HG02943 (cell line): ENCODE data around the gene PLCG2.
"Not testable (repeated sequence)": the region's sequence is repeated elsewhere in the genome, so short reads cannot be mapped to it uniquely, and the experiment has no call there.

Experiments used
- ATAC-seq: cut with Tn5 transposase; IDR thresholded peaks from one replicate; pipeline ENCODE4 v1.9.1; 2021; ENCODE audit warnings: mild to moderate bottlenecking, low read depth, moderate library complexity; ENCODE audit not compliant: unreplicated experiment

The PLCG2 gene

DNA sequence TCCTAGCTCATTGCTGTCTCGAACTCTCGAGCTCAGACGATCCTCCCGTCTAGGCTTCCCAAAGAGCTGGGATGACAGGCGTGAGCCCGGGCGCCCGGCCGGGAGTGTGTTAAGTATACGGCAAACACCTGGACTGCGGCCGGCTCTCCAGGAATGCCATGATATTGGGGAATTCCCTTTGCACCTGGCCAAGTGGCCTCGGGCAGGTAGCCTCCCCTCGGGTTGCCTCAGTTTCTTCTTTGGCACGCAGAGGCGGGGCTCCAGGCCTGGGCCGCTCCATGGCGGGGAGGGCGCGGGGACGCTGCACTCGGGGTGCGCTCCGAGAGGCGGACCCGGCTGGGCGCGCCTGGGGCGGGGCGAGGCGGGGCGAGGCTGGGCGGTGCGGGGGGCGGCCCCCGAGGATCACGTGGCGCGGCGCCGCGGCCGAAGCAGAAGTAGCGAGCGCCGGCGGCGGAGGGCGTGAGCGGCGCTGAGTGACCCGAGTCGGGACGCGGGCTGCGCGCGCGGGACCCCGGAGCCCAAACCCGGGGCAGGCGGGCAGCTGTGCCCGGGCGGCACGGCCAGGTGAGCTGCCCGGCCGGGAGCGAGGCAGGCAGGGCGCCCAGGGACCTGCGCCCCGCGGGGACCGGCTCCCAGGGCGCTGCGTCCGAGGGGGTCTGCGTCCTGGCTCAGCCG, at the start of gene PLCG2:
TSS of gene PLCG2 (plus strand) at position 431 of the 675 bp plus-strand sequence. CDS start 6,699 bp downstream, outside the sequence.
- ATAC-seq, result peak; percentile 72

DNA sequence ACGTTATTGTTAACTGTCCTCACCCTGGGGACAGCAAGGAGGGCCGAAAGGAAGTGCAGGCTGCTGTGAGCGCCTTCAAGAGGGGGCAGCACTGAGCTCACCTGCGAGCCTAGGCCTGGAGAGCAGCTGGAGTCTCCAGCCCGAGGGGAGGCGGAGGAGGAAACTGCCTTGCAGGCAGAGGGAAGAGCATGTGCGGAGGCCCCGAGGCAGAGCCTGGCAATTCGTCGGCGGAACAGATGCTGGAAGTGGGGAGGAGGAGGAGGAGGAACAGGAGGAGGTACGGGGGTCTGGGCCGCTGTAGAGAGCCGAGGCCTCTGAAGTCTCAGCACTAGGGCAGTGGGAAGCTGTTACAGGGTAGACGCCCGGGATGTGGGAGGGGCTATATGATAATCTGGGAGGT, 49.6 kb upstream of the PLCG2 start:
- ATAC-seq, result no peak

DNA sequence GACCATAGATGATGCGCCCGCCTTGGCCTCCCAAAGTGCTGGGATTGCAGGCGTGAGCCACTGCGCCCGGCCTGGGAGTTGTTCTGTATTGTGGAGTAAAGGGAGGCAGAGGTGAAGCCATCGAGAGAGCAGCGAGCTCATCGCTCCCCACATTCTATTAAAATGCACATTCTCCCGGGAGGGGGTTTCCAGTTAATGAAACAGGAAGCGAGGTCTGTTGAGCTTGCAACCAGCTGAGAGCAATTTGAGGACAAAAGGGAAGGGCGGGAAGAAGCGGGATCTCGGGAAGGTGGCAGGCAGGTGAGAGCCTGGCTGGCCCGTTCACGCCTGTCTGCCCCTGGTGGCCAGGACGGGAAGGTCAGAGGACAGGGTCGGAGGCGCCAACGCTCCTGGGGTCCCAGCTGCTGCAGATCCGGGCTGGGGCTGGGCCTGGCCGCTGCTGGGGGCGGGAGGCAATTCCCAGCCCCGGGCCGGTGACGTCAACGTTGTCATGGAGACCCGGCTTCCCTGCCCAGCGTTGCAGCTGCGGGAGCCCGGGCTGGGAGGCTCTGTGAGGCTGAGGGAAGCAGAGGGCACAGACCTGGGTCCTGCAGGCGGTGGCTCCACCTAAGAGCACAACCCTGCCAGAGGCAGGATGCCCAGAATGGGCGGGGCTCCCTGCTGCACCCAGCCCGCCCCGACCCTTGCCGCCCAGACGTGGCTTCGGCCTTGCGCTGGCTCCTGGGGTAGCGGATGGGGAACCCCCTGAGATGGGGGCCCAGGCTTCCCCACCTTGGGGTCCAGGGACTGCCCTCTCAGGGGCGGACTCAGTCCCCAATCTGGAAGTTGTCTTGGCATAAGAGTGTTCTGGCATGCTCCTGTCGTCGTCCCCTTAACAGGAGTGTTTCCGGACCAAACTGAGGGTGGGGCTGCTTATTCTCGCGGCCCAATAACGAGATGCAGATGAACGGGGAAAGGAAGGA, 48.7 kb upstream of the PLCG2 start:
- ATAC-seq, result peak; percentile 63

DNA sequence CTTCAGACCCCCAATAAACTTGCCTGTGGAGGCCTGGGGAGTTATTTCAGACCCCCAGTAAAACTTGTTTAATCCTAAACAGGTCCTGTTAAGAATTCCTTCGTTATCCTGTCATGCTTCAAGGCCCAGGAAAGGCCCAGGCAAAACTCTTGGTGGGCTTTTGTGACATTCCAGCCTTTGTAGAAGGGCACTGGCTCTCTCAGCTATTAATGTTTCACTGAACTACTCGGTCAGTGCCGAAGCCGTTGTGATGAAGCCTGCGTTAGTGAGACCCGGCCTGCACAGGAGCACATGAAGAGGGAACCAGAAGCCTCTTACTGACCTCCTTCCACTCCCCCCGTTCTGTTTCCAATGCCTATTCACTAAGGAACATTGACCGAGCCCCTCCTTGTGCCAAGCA, 47.4 kb upstream of the PLCG2 start:
- no peak for ATAC-seq

DNA sequence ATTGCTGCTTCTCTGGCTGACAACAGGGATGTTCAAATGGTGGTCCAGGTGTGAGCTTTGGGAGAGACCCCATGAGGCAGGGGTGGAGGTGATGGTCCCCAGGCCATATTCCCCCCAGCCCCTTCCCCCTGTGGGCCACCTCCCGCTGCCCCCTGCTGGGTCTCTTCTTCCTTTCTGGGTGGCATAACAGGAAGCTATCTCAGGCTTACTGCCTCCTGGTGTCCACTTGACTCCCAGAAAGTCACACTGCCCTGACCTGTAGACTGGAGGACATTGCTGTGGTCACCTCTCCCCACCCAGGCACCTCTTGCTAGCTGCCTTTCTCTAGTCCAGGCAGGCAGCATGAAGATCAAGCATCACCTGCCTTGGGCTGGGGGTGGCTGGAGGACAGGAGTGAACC, 46.4 kb upstream of the PLCG2 start:
- ATAC-seq, result no peak

DNA sequence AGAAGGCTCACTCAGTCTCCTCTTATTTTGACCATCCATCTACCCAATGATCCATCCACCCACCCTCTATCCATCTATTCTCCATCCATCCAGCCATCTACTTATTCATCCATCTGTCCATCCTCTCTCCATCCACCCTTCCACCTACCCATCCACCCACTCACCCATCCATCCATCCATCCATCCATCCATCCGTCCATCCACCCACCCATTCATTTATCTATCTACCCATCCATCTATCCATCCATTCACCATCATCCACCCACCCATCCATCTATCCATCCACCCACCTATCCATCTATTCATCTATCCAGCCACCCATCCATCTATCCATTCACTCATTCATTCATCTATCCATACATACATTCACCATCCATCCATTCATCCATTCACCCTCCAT, 45.8 kb upstream of the PLCG2 start:
- ATAC-seq, result no peak

DNA sequence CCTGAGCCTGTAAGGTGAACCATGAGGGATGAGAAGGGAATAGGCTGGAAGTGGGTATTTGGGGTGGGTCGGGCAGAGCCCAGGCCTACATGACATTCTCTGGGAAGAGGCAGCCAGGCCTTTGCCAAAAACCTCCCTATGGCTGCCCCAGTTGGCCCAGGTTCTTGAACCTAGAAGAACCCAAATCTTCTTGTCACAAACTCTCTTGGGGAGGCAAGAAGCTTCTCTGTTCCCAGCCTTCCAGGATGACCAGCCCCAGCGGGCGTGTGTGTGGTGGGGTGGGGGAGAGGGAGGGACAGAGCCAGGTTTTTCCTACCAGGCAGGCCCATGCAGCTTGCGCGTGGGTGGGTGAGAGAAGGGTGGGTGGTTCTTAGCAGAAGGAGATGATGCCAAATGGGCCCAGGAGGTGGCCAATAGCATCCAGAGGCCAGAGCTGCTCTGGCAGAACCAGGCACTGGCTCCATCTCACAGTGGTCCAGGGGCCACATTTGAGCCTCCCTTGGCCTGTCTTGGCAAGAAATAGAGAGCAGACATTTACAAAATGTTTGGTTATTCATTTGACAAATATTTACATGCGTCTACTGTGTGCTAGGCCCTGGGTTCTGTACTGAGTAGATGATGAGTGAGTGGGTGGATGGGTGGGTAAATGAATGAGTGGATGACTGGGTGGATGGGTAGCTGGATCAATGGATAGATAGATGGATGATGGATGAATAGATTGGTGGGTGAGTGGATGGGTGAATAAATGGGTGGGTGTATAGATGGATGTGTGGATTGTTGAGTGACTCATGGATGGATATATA, 44.3 kb upstream of the PLCG2 start:
- no peak for ATAC-seq

DNA sequence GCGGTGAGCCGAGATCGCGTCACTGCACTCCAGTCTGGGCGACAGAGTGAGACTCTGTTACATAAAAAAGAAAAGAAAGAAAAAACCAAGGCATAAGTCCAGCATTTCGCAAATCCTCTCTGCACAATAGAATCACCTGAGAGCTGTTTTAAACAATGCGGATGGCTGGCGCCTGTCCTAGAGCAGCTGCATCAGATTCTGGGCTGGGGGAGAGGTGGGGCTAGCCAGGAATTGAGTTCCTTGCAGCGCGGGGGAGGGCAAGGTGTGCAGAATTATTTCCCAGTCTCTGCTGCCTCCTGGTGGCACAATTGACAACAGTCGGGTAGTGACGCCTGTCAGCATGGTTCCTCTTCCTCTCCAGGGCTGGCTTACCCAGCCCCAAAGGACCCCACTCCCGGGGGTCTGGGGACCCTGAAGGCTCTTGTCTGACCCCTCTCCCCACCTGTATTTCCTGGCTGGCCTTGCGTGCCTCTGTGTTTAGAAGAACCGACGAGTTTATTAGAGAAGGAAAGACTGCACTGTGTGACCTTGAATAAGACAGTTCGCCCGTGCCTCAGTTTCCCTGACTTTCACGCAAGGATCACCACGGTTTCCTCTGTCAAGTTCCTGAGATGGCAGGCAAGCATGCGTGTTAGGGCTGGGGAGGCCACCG, 41.1 kb upstream of the PLCG2 start:
- peak; percentile 59 for ATAC-seq

DNA sequence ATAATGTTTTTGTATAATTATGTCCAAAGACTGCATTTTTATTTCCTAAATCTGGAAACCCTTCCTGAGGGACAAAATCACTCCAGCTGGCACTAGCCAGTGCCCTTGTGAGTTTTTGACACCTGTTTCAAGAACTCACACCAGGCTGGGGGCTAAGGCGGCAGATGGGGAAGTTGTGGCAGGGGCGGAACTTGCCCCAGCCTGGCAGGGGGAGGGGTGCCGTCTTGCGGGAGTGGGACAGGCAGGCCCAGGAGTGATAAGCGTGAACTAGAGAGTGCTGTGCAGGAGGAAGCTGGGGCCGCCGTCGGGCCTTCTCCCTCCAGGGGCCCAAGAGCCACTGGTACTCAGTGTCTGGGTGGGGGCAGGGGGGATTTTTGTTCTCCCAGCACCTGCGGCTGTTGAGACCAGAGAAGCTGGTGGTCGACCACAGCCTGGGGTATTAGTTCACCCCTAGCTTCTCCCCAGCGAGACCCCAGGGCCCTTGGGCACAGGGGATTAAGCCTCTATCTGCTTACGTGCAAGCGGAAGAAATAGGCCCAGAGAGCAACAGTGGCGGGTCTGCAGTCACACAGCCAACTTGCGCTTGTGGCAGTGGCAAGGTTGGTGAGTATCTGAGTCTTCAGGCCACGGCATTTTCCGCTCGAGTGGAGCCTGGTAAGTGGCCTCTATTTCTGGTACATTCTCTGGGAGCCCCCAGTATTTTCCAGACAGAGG, 40.2 kb upstream of the PLCG2 start:
- ATAC-seq, result no peak

DNA sequence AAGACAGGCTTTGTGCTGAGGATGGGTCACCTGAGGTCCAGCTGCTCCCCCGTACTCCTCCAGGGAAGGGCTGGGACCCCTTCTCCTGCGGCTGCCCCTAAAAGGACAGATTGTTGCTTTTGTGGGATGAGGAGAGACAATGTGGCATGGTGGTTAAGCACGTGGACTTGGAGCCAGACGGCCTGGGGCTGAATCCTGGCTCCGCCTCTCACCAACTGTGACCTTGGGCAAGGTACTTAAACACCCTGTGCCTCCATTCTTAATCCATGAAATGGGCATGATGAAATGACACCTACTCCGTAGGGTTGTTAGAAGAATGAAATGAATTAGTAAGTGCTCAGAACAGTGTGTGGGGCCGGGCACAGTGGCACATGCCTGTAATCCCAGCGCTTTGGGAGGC, 39.6 kb upstream of the PLCG2 start:
- ATAC-seq, result no peak

DNA sequence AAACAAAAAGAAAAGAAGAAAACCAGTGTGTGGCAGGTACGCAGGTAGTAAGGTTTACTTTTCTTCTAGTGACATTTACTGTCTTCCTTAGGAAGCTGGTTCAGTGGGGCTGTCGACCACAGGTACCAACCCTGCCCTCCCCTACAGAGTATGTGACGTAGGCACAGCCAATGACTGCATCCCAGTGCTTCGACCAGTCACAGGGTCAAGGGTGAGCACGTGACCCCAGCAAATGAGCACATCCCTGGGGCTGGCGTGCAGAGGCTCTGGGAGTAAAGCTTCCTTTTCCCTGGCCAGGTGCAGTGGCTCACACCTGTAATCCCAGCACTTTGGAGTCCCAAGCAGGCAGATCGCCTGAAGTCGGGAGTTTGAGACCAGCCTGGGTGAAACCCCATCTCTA, 38.9 kb upstream of the PLCG2 start:
- ATAC-seq, result peak; percentile 59

DNA sequence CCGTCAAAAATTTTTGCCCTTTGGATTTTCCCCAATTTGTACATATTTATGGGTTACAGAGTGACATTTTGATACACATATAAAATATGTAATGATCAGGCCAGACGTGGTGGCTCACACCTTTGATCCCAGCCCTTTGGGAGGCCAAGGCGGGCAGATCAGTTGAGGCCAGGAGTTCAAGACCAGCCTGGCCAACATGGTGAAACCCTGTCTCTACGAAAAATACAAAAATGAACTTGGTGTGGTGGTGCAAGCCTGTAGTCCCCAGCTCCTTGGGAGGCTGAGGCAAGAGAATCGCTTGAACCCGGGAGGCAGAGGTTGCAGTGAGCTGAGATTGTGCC, 37.7 kb upstream of the PLCG2 start:
- not testable (repeated sequence) for ATAC-seq

DNA sequence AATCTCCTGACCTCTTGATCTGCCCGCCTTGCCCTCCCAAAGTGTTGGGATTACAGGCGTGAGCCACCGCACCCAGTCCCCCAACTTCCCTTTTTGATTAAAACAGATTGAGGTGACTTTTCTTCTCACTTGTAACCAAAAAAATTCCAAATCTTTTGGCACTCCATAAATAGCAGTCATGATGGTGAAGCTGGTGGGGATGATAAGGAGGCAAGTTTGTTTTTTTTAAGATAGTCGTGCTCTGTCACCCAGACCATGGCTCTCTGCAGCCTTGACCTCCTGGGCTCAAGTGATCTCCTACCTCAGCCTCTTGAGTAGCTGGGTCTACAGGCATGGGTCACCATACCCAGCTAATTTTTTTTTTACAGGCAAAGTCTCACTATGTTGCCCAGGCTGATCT, 34.7 kb upstream of the PLCG2 start:
- ATAC-seq, result no peak

DNA sequence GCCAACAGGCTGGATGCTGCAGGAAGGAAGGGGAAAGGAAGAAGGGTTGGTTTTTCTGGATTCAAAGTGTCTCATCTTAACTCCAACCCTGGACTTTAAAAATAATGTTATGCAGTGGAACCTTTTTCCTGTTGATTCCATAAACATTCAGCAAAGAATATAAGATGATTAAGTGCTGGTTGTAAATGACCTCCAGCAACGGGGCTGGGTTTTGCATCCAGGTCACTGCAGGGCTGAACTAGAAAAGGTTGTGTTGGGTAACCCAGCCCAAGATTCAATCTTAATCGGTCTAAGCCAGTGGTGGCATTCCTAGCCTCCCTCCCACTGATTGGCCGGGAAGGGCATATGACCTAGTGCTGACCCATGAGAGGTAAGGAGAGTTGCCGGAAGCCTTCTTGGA, 34.2 kb upstream of the PLCG2 start:
- no peak for ATAC-seq

DNA sequence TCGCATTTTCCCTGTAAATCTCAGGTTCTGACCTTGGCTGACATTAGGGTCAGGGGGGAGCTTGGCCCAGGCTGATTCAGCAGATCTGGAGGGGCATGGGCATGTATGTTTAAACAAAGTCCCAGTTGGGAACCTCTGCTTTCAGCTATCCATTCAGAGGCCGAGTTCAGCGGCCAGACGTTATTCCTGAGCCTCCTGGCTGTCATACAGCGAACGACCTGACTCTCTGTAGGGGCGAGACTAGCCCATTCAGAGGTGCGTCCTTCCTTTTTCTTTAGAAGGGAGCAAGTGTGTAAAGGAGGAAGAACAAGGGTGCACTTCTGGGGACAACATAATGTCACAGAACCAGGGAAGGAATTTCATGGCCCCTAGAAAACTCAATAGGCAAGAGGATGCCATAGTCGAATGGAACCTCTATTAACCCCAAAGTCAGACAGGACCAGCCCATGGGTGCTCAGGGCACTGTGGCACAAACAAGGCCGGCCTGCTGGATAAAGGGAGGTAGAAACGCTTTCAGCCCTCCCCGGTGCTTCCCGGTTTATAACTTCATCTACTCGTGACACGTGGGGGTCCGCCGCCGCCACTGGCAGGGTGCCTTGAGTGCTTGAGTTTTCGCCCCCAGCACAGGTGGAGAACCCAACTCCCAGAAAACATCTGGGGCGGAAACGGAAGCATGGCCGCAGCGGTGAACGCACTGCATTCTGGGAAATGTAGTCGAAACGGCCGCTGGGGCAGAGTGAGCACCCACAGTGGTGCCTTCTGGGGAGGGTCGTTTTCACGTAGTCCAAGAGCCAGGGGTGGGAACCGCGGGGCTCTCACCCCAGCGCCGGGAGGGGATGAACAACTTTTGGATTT, 33.2 kb upstream of the PLCG2 start:
- ATAC-seq, result no peak

DNA sequence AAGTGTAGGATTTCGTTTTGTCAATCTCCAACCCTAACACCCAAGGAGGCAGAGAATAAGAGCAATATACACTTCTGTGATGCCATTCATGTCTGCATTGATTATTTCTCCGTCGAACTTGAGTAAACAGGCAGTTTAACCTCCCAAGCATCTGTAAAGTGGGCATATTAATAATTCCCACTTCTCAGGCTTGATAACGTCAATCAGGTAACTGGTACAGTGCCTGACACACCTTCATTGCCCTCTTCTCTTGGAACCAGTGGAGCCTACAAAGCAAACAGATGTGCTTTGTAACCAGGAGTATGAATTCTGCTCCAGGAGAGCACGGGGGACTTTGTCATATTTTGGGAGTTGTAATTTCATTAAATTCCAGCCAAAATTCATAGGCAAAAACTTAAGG, 32.5 kb upstream of the PLCG2 start:
- no peak for ATAC-seq

DNA sequence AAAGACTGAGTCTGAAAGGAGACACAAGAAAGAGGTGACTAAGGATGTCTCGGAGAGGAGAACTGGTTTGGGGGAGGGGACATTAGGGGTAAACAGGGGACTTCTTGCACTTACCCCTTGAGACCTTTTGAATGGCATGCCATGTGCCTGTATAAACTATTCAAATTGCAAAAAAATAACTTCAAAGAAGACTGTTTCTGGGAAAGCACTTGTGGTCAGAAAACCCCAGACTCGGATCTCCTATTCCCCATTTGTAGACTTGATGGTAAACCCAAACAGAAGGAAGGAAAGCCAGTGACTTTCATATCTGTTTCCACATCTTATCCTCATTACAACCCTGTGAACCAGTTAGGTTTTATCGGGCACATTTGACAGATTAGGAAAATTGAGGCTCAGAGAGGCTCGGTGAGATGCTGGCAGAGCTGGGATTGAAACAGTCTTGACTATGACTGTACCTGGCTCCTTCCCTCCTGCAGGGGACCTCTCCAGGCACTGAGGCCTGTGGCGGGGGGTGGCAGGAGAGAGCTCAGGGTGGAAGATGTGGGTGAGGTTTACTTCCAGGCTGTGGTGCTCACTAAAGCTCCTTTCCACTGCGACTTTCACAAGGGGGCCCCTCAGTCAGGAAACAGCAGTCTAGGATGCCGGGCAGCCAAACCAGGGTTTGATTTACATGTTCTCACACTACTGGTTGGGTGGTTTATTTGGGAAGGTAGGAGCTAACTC, 30.5 kb upstream of the PLCG2 start:
- no peak for ATAC-seq

DNA sequence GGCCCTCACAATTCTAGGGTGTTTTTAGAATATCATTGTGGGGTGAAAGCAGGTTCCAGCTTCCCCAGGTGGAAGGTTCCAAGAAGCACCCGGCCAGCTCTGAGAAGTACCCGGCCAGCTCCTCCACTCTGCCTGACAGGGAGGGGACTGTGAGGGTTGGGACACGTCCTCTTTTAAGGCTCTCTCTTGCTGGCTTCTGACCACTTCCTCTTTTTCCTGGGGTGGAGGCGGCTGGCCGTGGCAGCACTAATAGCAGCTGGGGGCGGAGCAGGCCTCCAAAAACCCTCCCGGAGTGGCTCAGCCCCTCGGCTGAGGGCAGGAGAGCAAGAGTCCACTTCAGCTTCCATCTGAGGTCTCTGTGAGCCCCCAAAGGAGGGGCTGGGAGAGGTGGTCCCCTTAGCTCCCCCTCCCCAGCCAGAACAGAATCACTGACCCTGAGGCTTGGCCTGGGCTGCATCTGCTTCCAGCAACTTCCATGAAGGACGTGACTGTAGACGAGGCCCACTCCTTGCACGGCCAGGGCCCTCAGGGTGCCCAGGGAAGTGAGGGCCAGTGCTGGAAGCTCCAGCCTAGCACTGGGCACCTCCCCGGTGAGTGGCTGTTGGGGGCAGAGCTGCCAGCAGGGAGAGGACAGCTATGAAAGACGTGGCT, 26.7 kb upstream of the PLCG2 start:
- ATAC-seq, result peak; percentile 94
